Common myeloid progenitor, CD34-positive (primary cell): ENCODE data around the gene PSMB7.

Experiments
- CTCF ChIA-PET: fragments of 350-600 bp; sonication (Branson Sonifier 250); formaldehyde crosslinking; loops from one replicate; lab custom pipeline; 2021; ENCODE audit warnings: antibody characterized with exemption; lab: Charles Lee
- POLR2A ChIA-PET: fragments of 350-600 bp; sonication (Branson Sonifier 250); formaldehyde crosslinking; loops from one replicate; lab custom pipeline; 2021; ENCODE audit warnings: antibody characterized with exemption; lab: Charles Lee
- DNase-seq, 3 donors: peaks; one replicate each; pipeline versions ENCODE4 v3.0.0 to v3.0.0-alpha.2; 2013
- H3K27ac ChIP-seq, 2 experiments: 1 replicate in 1 of 2; 2 replicates in 1 of 2; pipeline ENCODE4 v1.7.0; 2013; ENCODE audit warnings: inconsistent platforms in 2 of 2, low read length in 2 of 2, mild to moderate bottlenecking in 2 of 2, low read depth in 1 of 2, moderate library complexity in 1 of 2; ENCODE audit not compliant: severe bottlenecking in 2 of 2, insufficient read depth in 1 of 2, poor library complexity in 1 of 2
- H3K27me3 ChIP-seq, 5 experiments: replicated peaks in 2 of 5; 1 replicate in 3 of 5; 2 replicates in 2 of 5; pipeline versions ENCODE4 v1.6.1 to v1.7.0; 2013; ENCODE audit warnings: low read length in 4 of 5, mild to moderate bottlenecking in 2 of 5, moderate library complexity in 2 of 5, inconsistent platforms in 1 of 5; ENCODE audit not compliant: insufficient read depth in 5 of 5, control insufficient read depth in 4 of 5
- H3K36me3 ChIP-seq, 4 experiments: 1 replicate in 2 of 4; 2 replicates in 2 of 4; pipeline versions ENCODE4 v1.6.1 to v1.7.0; 2013; ENCODE audit warnings: low read length in 3 of 4, control low read depth in 1 of 4, mild to moderate bottlenecking in 1 of 4; ENCODE audit not compliant: control insufficient read depth in 4 of 4, insufficient read depth in 4 of 4
- H3K4me1 ChIP-seq, 4 experiments: 1 replicate in 3 of 4; 2 replicates in 1 of 4; pipeline versions ENCODE4 v1.6.1 to v1.7.1; 2013; ENCODE audit warnings: low read length in 3 of 4, mild to moderate bottlenecking in 3 of 4, control low read depth in 1 of 4, inconsistent platforms in 1 of 4, moderate library complexity in 1 of 4; ENCODE audit not compliant: control insufficient read depth in 4 of 4, insufficient read depth in 4 of 4; ENCODE audit errors: control extremely low read depth in 1 of 4
- H3K4me3 ChIP-seq, 7 experiments: 1 replicate in 4 of 7; 2 replicates in 3 of 7; pipeline versions ENCODE4 v1.5.1 to v1.7.0; 2013; ENCODE audit warnings: mild to moderate bottlenecking in 7 of 7, low read length in 6 of 7, moderate library complexity in 6 of 7, inconsistent platforms in 2 of 7, low read depth in 2 of 7, control low read depth in 1 of 7; ENCODE audit not compliant: insufficient read depth in 4 of 7, control insufficient read depth in 1 of 7; ENCODE audit errors: extremely low read depth in 1 of 7
- H3K9me3 ChIP-seq, 5 experiments: 1 replicate in 4 of 5; 2 replicates in 1 of 5; pipeline versions ENCODE4 v1.6.1 to v1.7.1; 2013; ENCODE audit warnings: low read length in 4 of 5, mild to moderate bottlenecking in 2 of 5, inconsistent platforms in 1 of 5, low read depth in 1 of 5, moderate library complexity in 1 of 5; ENCODE audit not compliant: control insufficient read depth in 4 of 5, insufficient read depth in 2 of 5; ENCODE audit errors: control extremely low read depth in 1 of 5
- WGBS: methylation state at CpG from one replicate; pipeline ENCODE4 v1.1.5; 2013; ENCODE audit not compliant: insufficient coverage; 5-methylcytosine and 5-hydroxymethylcytosine counted together

PSMB7 gene

DNA sequence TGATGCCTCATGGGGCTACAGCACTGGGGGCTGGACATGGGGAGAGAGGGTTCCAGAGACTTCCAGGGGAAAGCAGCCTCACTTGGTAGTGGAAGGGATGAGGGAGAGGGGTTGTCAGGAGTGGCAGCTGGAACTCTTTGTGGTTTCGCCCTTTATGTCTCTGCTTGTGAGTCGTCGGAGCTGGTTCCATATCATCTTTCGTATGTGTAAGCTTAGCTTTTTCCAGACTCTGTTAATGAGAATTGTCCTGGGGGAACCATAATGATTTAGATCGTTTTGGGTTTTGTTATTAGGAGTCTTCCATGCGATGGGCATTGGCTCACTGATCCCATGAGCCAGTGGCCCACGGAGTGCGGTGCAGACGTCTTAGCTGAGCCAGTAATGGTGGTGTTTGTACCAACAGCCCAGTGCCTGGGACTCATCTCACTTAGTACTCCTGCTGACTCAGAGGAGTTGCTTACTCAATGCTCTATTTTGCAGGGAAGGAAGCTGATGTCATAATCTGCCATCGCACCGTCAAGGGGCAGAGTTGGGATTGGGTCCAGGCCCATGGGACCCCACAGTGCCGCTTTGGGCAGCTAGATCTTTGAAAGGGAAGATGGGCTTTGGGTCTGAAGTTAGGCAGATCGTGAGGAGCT, 109.0 kb downstream of the PSMB7 start:
- ChIA-PET POLR2A (no interaction called here), CTCF (interaction anchor here (3.0 kb wide), 1 partner anchor 9 kb away, joined by 11 read pairs; no protein-coding TSS in a partner anchor)
- no peak overlapping the region for H3K4me3 ChIP-seq
- H3K9me3 ChIP-seq: no peaks in the 10 kb centered on the region
- no peaks in the 10 kb centered on the region for H3K27me3 ChIP-seq
- peak in 1 of 3 donors; percentile 38 for DNase-seq
- 72% methylated on average over 12 of the region's 13 CpGs for WGBS
- H3K27ac ChIP-seq: no peak overlapping the region
- H3K36me3 ChIP-seq: peaks cover 2 to 86% (median 20%) of the 10 kb centered on the region in 4 experiments
- H3K4me1 ChIP-seq: peaks cover 0 to 15% (median 8%) of the 10 kb centered on the region in 4 experiments

DNA sequence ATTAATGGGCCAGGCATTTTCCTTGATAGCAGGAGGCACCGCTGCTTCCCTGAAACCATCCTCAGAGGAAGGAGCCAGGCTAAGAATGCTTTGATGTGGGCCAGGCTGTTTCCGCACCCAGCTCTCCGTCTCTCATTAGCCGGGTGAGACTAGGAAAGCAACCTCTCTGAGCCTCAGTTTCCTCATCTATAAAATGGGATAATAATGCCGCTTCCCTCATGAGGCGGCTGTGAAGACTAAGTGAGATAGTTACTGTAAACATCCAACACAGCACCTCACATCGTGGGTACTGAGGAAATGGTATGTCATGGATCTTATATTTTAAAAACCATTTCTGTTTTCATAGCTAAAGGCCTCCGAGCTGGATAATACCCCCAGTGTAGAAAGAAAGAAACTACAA, 111.0 kb downstream of the PSMB7 start:
- Histone ChIP-seq H3K4me1 (peaks cover 0 to 34% (median 28%) of the 10 kb centered on the region in 4 experiments), H3K4me3 (no peak overlapping the region), H3K27ac (no peak overlapping the region), H3K27me3 (no peaks in the 10 kb centered on the region), H3K9me3 (no peaks in the 10 kb centered on the region), H3K36me3 (peaks cover 1 to 76% (median 18%) of the 10 kb centered on the region in 4 experiments)
- WGBS: 98% methylated on average over 5 of the region's 8 CpGs
- no peak for DNase-seq
- CTCF ChIA-PET: interaction anchor here (1.0 to 6.3 kb wide), 5 partner anchors 9 to 45 kb away, joined by 3 to 23 read pairs (median 4); no protein-coding TSS in a partner anchor
- POLR2A ChIA-PET: interaction anchor here (1.0 kb wide), 1 partner anchor 9 kb away, joined by 3 read pairs; no protein-coding TSS in a partner anchor

DNA sequence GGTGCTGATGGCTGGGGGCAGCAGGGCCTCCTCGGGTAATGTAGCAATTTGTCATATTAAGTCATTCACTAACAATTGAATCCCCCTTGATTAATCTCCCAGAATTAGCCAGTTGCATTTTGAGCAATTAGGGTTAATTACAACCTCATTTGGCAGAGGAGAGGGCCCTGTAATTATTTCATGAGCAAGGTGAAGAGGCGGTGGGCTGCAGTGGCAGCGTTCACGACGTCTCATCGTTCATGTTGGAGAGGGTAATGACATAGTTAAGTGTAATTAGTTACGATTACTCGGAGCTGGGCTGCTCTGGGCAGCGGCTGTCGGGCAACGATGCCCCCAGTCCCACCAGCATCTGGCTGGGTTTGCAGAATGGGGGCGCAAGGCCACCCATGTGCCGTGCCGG, 111.5 kb downstream of the PSMB7 start:
- no peak overlapping the region for H3K27ac ChIP-seq
- ChIA-PET POLR2A (no interaction called here), CTCF (interaction anchor here (0.9 to 6.3 kb wide), 8 partner anchors 8 to 177 kb away, joined by 3 to 23 read pairs (median 3); no protein-coding TSS in a partner anchor)
- H3K27me3 ChIP-seq: no peaks in the 10 kb centered on the region
- peaks cover 0 to 71% (median 16%) of the 10 kb centered on the region in 4 experiments for H3K36me3 ChIP-seq
- H3K4me3 ChIP-seq: no peak overlapping the region
- no peaks in the 10 kb centered on the region for H3K9me3 ChIP-seq
- peaks cover 0 to 39% (median 33%) of the 10 kb centered on the region in 4 experiments for H3K4me1 ChIP-seq
- 99% methylated on average over 13 of the region's 14 CpGs for WGBS
- DNase-seq: no peak
